ENCODE data around the gene FSTL5. TPM values are rescaled to one million over a fixed set of nuclear protein-coding genes. Genes with fewer than 3 reads are reported as not detected.

The FSTL5 gene
- total RNA-seq, 1 experiment from 2014 or later: not detected

GRCh38 chr4:161555689-161556660 lies 607.8 kb downstream of the FSTL5 start:
- no peak overlapping the region for H2BK20ac ChIP-seq (ENCODE audit: low read depth, low read length, poor library complexity, severe bottlenecking)
- no peaks in the 10 kb centered on the region for H3K27me3 ChIP-seq (ENCODE audit: insufficient read depth, low read length)
- no peak overlapping the region for H2BK120ac ChIP-seq (ENCODE audit: low read depth, low read length, poor library complexity, severe bottlenecking)
- no peaks in the 10 kb centered on the region for H3K4me1 ChIP-seq (ENCODE audit: insufficient read depth, low read length)
- H3K27ac ChIP-seq (ENCODE audit: insufficient read length, low read depth, low read length): no peak overlapping the region
- no peaks in the 10 kb centered on the region for H3K9me3 ChIP-seq (ENCODE audit: control insufficient read depth, low read depth, low read length)
- no peak overlapping the region for H3K9ac ChIP-seq (ENCODE audit: extremely low read depth, insufficient read length, low read length)
- H3K4me3 Mint-ChIP-seq: no peak overlapping the region
- no peak overlapping the region for H3K4ac ChIP-seq (ENCODE audit: low read depth, low read length)
- peaks cover 11 to 14% of the 10 kb centered on the region in 2 experiments for H3K4me1 Mint-ChIP-seq
- H3K9me3 Mint-ChIP-seq: 0 out of 5 replicates have a peak, but pooled peaks cover 0 to 2% of the 10 kb centered on the region in 2 experiments
- H3K56ac ChIP-seq (ENCODE audit: insufficient read length, low read depth, low read length): no peak overlapping the region
- no peak for DNase-seq
- H3K23ac ChIP-seq (ENCODE audit: insufficient read length, low read depth, low read length): no peak overlapping the region
- no peak overlapping the region for H3T11ph ChIP-seq (ENCODE audit: low read length)
- H2BK12ac ChIP-seq (ENCODE audit: insufficient read length, low read depth, low read length): no peak overlapping the region
- H2BK15ac ChIP-seq (ENCODE audit: low read depth, low read length): no peak overlapping the region
- H4K91ac ChIP-seq (ENCODE audit: insufficient read length, low read depth, low read length): no peak overlapping the region
- no peak overlapping the region for H4K5ac ChIP-seq (ENCODE audit: insufficient read length, low read depth, low read length)
- H4K20me1 ChIP-seq (ENCODE audit: control insufficient read depth, insufficient read depth, insufficient read length): no peaks in the 10 kb centered on the region
- H3K79me1 ChIP-seq (ENCODE audit: insufficient read depth, low read depth, low read length, poor library complexity, severe bottlenecking): no peaks in the 10 kb centered on the region
- H3K14ac ChIP-seq (ENCODE audit: insufficient read depth, low read length): no peak overlapping the region
- no peak overlapping the region for H2BK5ac ChIP-seq (ENCODE audit: insufficient read length, low read length)
- TF ChIP-seq CTCF (conservative IDR thresholded peaks at IDR 0.05): no peak
- no peak overlapping the region for H2AFZ ChIP-seq (ENCODE audit: low read length)
- no CpG with 5 or more reads among the region's 5 CpGs for WGBS (ENCODE audit: extremely low coverage, insufficient read length, low lambda C conversion rate)
- no peak overlapping the region for H3K18ac ChIP-seq (ENCODE audit: insufficient read length, low read depth, low read length)
- no peaks in the 10 kb centered on the region for H3K23me2 ChIP-seq (ENCODE audit: insufficient read length, low read depth, low read length, poor library complexity, severe bottlenecking)
- H3K27ac Mint-ChIP-seq: 0 out of 7 replicates have a peak overlapping the region, but pooled peaks of 1 of the 3 experiments have one; percentile 13
- no peaks in the 10 kb centered on the region for H3K36me3 Mint-ChIP-seq (ENCODE audit: insufficient read depth in 1 of 3, low read depth in 3 of 3)
- H2AK5ac ChIP-seq (ENCODE audit: insufficient read length, low read length): no peak overlapping the region
- H4K8ac ChIP-seq (replicated peaks; ENCODE audit: insufficient read length, low read depth, low read length): no peak overlapping the region
- H3K79me2 ChIP-seq (ENCODE audit: insufficient read depth, low read length): no peaks in the 10 kb centered on the region
- no peaks in the 10 kb centered on the region for H3K27me3 Mint-ChIP-seq (ENCODE audit: low read depth)
- no peak overlapping the region for H3K4me2 ChIP-seq (ENCODE audit: insufficient read depth, insufficient read length, low read length)

Data from H9 (cell line).